Activated CD4-positive, alpha-beta T cell treated with anti-CD3 and anti-CD28 coated beads, Interleukin-2, amount 10 ng/mL, durations not matched to agents 7 days and 5 days (primary cell): ENCODE measurements around the gene ATMIN. TPM values are rescaled to one million over a fixed set of nuclear protein-coding genes. Genes with fewer than 3 reads are reported as not detected.

Source experiments
- CTCF ChIA-PET: fragments of 350-600 bp; sonication (Branson Sonifier 250); formaldehyde crosslinking; loops from one replicate; lab custom pipeline; 2021; ENCODE audit warnings: antibody characterized with exemption; lab: Charles Lee
- POLR2A ChIA-PET: fragments of 350-600 bp; sonication (Branson Sonifier 250); formaldehyde crosslinking; loops from one replicate; lab custom pipeline; 2021; ENCODE audit warnings: antibody characterized with exemption; lab: Charles Lee
- DNase-seq: peaks from one replicate; pipeline ENCODE4 v3.0.0-alpha.2; 2020
- H3K27ac Mint-ChIP-seq: one replicate; pipeline ENCODE4 v1.8.0; 2021; ENCODE audit warnings: mild to moderate bottlenecking, moderate library complexity, mixed read lengths
- H3K27me3 Mint-ChIP-seq: one replicate; pipeline ENCODE4 v1.8.0; 2021; ENCODE audit warnings: mixed read lengths
- H3K36me3 Mint-ChIP-seq: one replicate; pipeline ENCODE4 v1.8.0; 2021; ENCODE audit warnings: low read depth, mixed read lengths
- H3K4me1 Mint-ChIP-seq: one replicate; pipeline ENCODE4 v1.8.0; 2021; ENCODE audit warnings: mixed read lengths
- H3K4me3 Mint-ChIP-seq: one replicate; pipeline ENCODE4 v1.8.0; 2021; ENCODE audit warnings: mild to moderate bottlenecking, moderate library complexity, mixed read lengths
- H3K9me3 Mint-ChIP-seq: one replicate; pipeline ENCODE4 v1.8.0; 2021; ENCODE audit warnings: mixed read lengths
- total RNA-seq, 2 experiments: library from RNA; stranded (reverse); gene quantifications; one replicate each; pipeline ENCODE4 v1.2.3, GENCODE V29; 2021

ATMIN gene
- total RNA-seq, 2 experiments from 2014 or later = 28.3 to 37.0 TPM

- peak overlapping the region; percentile 79 for H3K4me3 Mint-ChIP-seq
- peak overlapping the region; percentile 94 for H3K27ac Mint-ChIP-seq
- no peaks in the 10 kb centered on the region for H3K27me3 Mint-ChIP-seq
- CTCF ChIA-PET = interaction anchor here (0.5 to 1.2 kb wide), 8 partner anchors 13 to 190 kb away, joined by 3 to 5 read pairs (median 4); partner anchors contain the start of gene ATMIN
- H3K36me3 Mint-ChIP-seq = peaks cover 40% of the 10 kb centered on the region
- no peaks in the 10 kb centered on the region for H3K9me3 Mint-ChIP-seq
- peaks cover 68% of the 10 kb centered on the region for H3K4me1 Mint-ChIP-seq
- DNase-seq = peak; percentile 15
- POLR2A ChIA-PET = no interaction called here
These were observed 38.4 kb upstream of the ATMIN start for GRCh38 chr16:80997139-80997798.

GRCh38 chr16:80997964-80998620 is 37.5 kb upstream of the ATMIN start:
- peak overlapping the region; percentile 30 for H3K4me3 Mint-ChIP-seq
- H3K4me1 Mint-ChIP-seq = peaks cover 69% of the 10 kb centered on the region
- peaks cover 38% of the 10 kb centered on the region for H3K36me3 Mint-ChIP-seq
- ChIA-PET POLR2A (no interaction called here), CTCF (interaction anchor here (0.5 to 1.2 kb wide), 8 partner anchors 12 to 191 kb away, joined by 3 to 5 read pairs (median 4); partner anchors contain the start of gene ATMIN)
- H3K27me3 Mint-ChIP-seq = no peaks in the 10 kb centered on the region
- no peak for DNase-seq
- H3K27ac Mint-ChIP-seq = peak overlapping the region; percentile 94
- H3K9me3 Mint-ChIP-seq = no peaks in the 10 kb centered on the region

- no peaks in the 10 kb centered on the region for H3K9me3 Mint-ChIP-seq
- H3K27me3 Mint-ChIP-seq = no peaks in the 10 kb centered on the region
- H3K27ac Mint-ChIP-seq = no peak overlapping the region
- peaks cover 70% of the 10 kb centered on the region for H3K4me1 Mint-ChIP-seq
- CTCF ChIA-PET = interaction anchor here (1.7 kb wide), 1 partner anchor 17 kb away, joined by 3 read pairs; no protein-coding TSS in a partner anchor
- peaks cover 20% of the 10 kb centered on the region for H3K36me3 Mint-ChIP-seq
- POLR2A ChIA-PET = no interaction called here
- no peak for DNase-seq
- H3K4me3 Mint-ChIP-seq = no peak overlapping the region
These were observed 34.8 kb upstream of the ATMIN start for GRCh38 chr16:81000873-81001272.

DNA sequence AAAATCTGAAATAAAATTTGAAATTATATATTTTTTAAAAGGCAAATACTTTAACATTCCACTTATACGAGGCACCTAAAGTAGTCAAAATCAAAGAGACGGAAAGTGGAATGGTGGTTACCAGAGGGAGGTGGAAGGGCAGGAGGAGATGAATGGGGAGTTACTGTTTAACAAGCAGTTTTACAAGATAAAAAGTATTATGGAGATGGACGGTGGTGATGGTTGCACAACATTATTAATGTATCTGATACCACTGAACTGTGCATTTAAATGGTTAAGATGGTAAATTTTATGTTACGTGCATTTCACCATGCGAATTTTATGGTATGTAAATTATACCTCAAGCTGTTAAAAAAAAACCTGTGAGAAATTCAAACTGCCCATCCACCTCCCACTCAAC is 34.3 kb upstream of the ATMIN start:
- no peaks in the 10 kb centered on the region for H3K9me3 Mint-ChIP-seq
- no peak overlapping the region for H3K4me3 Mint-ChIP-seq
- H3K27ac Mint-ChIP-seq = no peak overlapping the region
- ChIA-PET CTCF (interaction anchor here (1.7 kb wide), 1 partner anchor 17 kb away, joined by 3 read pairs; no protein-coding TSS in a partner anchor), POLR2A (no interaction called here)
- H3K4me1 Mint-ChIP-seq = peaks cover 69% of the 10 kb centered on the region
- H3K27me3 Mint-ChIP-seq = no peaks in the 10 kb centered on the region
- no peak for DNase-seq
- peaks cover 23% of the 10 kb centered on the region for H3K36me3 Mint-ChIP-seq

- CTCF ChIA-PET = interaction anchor here (0.6 to 2.3 kb wide), 5 partner anchors 10 to 1997 kb away, joined by 3 to 11 read pairs (median 4); partner anchors contain the start of gene ATMIN
- Mint-ChIP-seq H3K9me3 (no peaks in the 10 kb centered on the region), H3K27me3 (no peaks in the 10 kb centered on the region), H3K36me3 (peaks cover 25% of the 10 kb centered on the region), H3K4me3 (peak overlapping the region; percentile 89), H3K27ac (peak overlapping the region; percentile 96), H3K4me1 (peaks cover 66% of the 10 kb centered on the region)
- DNase-seq = no peak
- POLR2A ChIA-PET = no interaction called here
These were observed 32.6 kb upstream of the ATMIN start for GRCh38 chr16:81003064-81003463.

DNA sequence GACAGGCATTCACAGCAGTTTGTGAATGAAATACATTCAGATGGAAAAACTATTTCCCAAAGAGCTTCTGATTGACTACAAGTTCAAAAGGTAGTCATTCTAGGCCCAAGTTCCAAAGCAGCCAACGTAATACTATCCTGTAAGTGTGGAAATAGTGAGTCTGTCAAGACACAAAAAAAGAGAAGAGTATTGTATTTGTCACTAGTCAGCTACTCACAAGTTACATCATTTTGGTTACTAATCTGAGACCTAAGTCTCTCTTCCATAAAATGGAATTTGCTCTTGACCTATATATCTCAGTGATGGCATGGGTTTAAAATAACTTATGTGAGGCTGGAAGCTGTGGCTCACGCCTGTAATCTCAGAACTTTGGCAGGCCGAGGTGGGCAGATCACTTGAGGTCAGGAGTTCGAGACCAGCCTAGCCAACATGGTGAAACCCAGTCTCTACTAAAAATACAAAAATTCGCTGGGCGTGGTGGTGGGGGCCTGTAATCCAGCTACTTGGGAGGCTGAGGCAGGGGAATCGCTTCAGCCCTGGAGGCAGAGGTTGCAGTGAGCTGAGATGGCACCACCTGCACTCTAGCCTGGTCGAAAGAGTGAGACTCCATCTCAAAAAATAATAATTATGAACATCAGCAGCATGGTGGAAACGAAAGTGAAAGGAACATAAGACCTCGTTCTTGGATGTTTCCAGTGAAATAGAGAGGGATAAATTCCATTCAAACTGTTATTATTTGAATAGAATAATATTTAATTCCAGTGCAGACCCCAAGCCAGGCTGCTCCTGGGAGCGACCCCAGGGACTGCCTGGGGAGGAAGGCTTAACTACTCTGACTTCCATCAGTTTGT is 31.8 kb upstream of the ATMIN start:
- no peaks in the 10 kb centered on the region for H3K9me3 Mint-ChIP-seq
- H3K4me1 Mint-ChIP-seq = peaks cover 66% of the 10 kb centered on the region
- ChIA-PET CTCF (interaction anchor here (0.8 to 2.3 kb wide), 8 partner anchors 11 to 423 kb away, joined by 3 to 11 read pairs (median 4); partner anchors contain the start of genes ATMIN and C16orf46), POLR2A (no interaction called here)
- H3K36me3 Mint-ChIP-seq = peaks cover 27% of the 10 kb centered on the region
- no peak for DNase-seq
- H3K27me3 Mint-ChIP-seq = no peaks in the 10 kb centered on the region
- H3K4me3 Mint-ChIP-seq = peak overlapping the region; percentile 89
- peak overlapping the region; percentile 96 for H3K27ac Mint-ChIP-seq

DNA sequence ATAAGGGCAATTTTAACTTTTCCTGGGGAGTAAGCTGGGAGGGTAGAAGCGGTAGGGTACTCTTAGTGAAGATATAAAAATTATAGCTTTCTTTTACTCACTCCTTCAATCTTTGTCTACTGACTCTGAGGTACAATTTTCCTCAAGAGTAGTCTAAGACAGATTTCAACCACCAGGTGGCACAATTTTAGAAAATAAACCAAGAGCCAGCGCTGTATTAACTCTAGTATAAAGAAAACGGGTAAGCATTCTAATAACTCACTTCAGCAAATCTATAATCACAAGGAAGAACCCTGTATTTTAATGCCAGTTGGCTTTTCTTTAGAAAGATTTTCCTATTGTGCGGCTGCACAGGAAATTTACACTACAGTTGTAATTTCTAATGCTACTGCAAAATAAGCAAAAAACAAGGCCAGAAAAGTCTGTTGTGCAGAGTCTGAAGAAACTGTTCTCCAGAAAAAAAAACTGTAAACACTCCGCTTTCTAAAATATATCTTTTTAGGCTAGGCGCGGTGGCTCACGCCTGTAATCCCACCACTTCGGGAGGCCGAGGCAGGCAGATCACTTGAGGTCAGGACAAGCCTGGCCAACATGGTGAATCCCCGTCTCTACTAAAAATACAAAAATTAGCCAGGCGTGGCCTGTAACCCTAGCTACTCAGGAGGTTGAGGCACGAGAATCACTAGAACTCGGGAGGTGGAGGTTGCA is 30.8 kb upstream of the ATMIN start:
- ChIA-PET POLR2A (no interaction called here), CTCF (interaction anchor here (0.9 to 2.3 kb wide), 7 partner anchors 14 to 424 kb away, joined by 3 to 11 read pairs (median 4); partner anchors contain the start of genes ATMIN and C16orf46)
- peaks cover 64% of the 10 kb centered on the region for H3K4me1 Mint-ChIP-seq
- no peaks in the 10 kb centered on the region for H3K9me3 Mint-ChIP-seq
- H3K4me3 Mint-ChIP-seq = peak overlapping the region; percentile 89
- peaks cover 23% of the 10 kb centered on the region for H3K36me3 Mint-ChIP-seq
- H3K27ac Mint-ChIP-seq = peak overlapping the region; percentile 96
- H3K27me3 Mint-ChIP-seq = no peaks in the 10 kb centered on the region
- DNase-seq = peak; percentile 73

DNA sequence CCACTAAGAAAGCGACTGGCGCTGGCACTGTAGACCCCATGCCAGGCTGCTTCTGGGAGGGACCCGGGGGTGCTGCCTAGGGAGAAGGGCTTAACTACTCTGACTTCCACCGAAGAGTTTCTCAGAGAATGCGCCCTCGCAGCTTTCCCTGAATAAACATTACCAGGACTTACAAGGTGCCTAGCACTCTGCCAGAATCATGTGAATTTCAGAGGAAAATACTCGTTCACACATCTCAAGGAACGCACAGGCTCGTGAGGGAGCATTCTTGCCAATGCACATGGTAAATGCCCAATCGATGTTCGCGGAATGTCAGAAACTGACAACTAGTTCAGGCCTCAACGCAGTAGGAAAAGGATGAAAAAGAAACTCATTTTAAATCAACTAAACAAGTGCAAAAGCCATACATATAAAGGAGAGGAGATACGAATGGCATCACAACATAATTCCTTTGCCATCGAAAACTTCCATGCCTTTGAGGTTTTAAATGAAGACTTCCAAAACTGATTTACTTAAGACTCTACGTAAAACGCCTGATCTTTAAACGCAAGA is 30.0 kb upstream of the ATMIN start:
- POLR2A ChIA-PET = no interaction called here
- H3K4me1 Mint-ChIP-seq = peaks cover 62% of the 10 kb centered on the region

DNA sequence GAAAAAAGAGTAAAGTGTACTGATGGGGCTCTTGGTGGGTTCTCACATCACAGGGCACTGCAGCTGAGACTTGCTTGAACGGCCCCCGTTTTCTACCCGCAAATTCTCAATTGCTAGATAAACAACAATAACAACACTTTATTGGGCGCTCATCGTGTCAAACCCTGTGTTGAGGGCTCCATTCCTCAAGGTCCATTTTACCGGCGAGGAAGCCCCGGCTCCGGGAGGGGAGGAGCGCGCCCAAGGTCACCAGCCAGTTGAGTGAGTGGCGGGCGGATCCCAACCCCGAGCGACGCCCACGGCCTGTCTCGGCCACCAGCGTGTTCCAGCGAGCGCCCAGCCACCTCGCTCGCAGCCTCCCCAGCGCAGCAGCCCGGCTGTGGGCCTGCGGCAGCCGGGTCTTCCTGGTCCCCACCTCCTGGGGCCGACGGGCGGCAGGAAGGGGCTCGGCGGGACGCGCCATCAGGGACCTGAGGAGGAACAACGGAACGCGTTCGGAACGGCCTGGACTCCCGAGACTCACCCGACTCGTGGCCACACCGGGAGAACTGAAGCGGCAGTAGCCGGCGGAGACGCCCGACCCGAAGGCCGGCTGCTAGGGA is 29.3 kb upstream of the ATMIN start:
- peak overlapping the region; percentile 89 for H3K4me3 Mint-ChIP-seq
- ChIA-PET POLR2A (interaction anchor here (1.0 kb wide), 1 partner anchor 71 kb away, joined by 3 read pairs; the partner anchor contains the start of gene C16orf46), CTCF (interaction anchor here (0.7 to 1.4 kb wide), 4 partner anchors 12 to 241 kb away, joined by 3 to 11 read pairs (median 3); partner anchors contain the start of gene ATMIN)
- H3K9me3 Mint-ChIP-seq = no peaks in the 10 kb centered on the region
- peaks cover 25% of the 10 kb centered on the region for H3K36me3 Mint-ChIP-seq
- peak; percentile 77 for DNase-seq
- H3K4me1 Mint-ChIP-seq = peaks cover 65% of the 10 kb centered on the region
- H3K27me3 Mint-ChIP-seq = no peaks in the 10 kb centered on the region
- H3K27ac Mint-ChIP-seq = peak overlapping the region; percentile 100

More for the DNA sequence above, 30.0 kb upstream of the ATMIN start:
- no peaks in the 10 kb centered on the region for H3K27me3 Mint-ChIP-seq
- H3K9me3 Mint-ChIP-seq = no peaks in the 10 kb centered on the region
- peak overlapping the region; percentile 100 for H3K27ac Mint-ChIP-seq
- CTCF ChIA-PET = interaction anchor here (0.5 to 1.1 kb wide), 3 partner anchors 17 to 54 kb away, joined by 3 to 4 read pairs (median 3); no protein-coding TSS in a partner anchor
- peak overlapping the region; percentile 89 for H3K4me3 Mint-ChIP-seq
- DNase-seq = no peak
- peaks cover 20% of the 10 kb centered on the region for H3K36me3 Mint-ChIP-seq

GRCh38 chr16:81006813-81007695 is 28.6 kb upstream of the ATMIN start, which contains the start of the genes CENPN and CMC2:
TSS of gene CENPN (plus strand) at chr16:81007214. CDS start at chr16:81011940, 4,726 bp downstream.
TSS of gene CMC2 (minus strand) at chr16:81006885. CDS start at chr16:80997394, 9,491 bp downstream.
- peak; percentile 98 for DNase-seq
- Mint-ChIP-seq H3K9me3 (no peaks in the 10 kb centered on the region), H3K36me3 (peaks cover 23% of the 10 kb centered on the region), H3K4me3 (peak within 1 kb of the TSS; percentile 89), H3K4me1 (peaks cover 61% of the 10 kb centered on the region), H3K27me3 (no peaks in the 10 kb centered on the region), H3K27ac (peak within 1 kb of the TSS; percentile 100)
- ChIA-PET POLR2A (interaction anchor here (0.5 to 1.0 kb wide), 2 partner anchors 28 to 70 kb away, joined by 3 read pairs; partner anchors contain the start of gene C16orf46), CTCF (interaction anchor here (0.6 to 1.4 kb wide), 5 partner anchors 12 to 242 kb away, joined by 3 to 11 read pairs (median 3); partner anchors contain the start of gene ATMIN)
